Breast epithelium (tissue), 4 donors: ENCODE data around the gene MPDZ. TPM values are rescaled to one million over a fixed set of nuclear protein-coding genes. Genes with fewer than 3 reads are reported as not detected.

Experiments used
- DNase-seq, 2 donors: peaks; one replicate each; pipeline ENCODE4 v3.0.0-alpha.2; 2019; ENCODE audit warnings: low spot score in 2 of 2
- H3K27ac ChIP-seq, 2 donors: fragments of 200-600 bp; sonication (generic) in 1 of 2; one replicate each; pipeline ENCODE4 v1.5.1; 2016 to 2019; ENCODE audit warnings: mild to moderate bottlenecking in 1 of 2
- H3K27me3 ChIP-seq, 2 donors: fragments of 200-600 bp; sonication (generic) in 1 of 2; one replicate each; pipeline versions ENCODE4 v1.5.1 to v1.6.0; 2017 to 2019; ENCODE audit warnings: control low read depth in 1 of 2, mild to moderate bottlenecking in 1 of 2
- H3K36me3 ChIP-seq: fragments of 200-600 bp; one replicate; pipeline ENCODE4 v1.5.1; 2019
- H3K4me1 ChIP-seq, 2 donors: fragments of 200-600 bp; sonication (generic); one replicate each; pipeline ENCODE4 v1.5.1; 2016 to 2019; ENCODE audit warnings: control low read depth in 1 of 2
- H3K4me3 ChIP-seq, 3 donors: fragments of 200-600 bp; sonication (generic); 1 replicate in 2 of 3; 2 replicates in 1 of 3; pipeline ENCODE4 v1.5.1; 2016 to 2019; ENCODE audit warnings: mild to moderate bottlenecking in 3 of 3, moderate library complexity in 2 of 3
- H3K9me3 ChIP-seq, 2 donors: fragments of 200-600 bp; sonication (generic) in 1 of 2; one replicate each; pipeline ENCODE4 v1.5.1; 2016 to 2019; ENCODE audit warnings: control low read depth in 1 of 2
- POLR2A ChIP-seq: fragments of 450-650 bp; IDR thresholded peaks from one replicate; pipeline ENCODE4 v1.6.1; 2016; ENCODE audit warnings: antibody characterized with exemption, mild to moderate bottlenecking, moderate library complexity
- POLR2AphosphoS5 ChIP-seq, 3 donors: sonication (generic); formaldehyde crosslinking; IDR thresholded peaks; one replicate each; pipeline ENCODE4 v1.6.1; 2017; ENCODE audit warnings: antibody characterized with exemption in 3 of 3
- intact Hi-C: fragments of 100-400 bp; cut with DNase I; formaldehyde crosslinking; loops from one replicate; pipeline ENCODE4 v1.15.1; 2023; ENCODE audit warnings: low total_unique reads
- total RNA-seq, 3 donors: library from RNA; depleted of rRNA; stranded (reverse); fragments of >200 nt; gene quantifications; one replicate each; pipeline ENCODE4 v1.1.0, GENCODE V29; 2016
- TF ChIP-seq, protein P1 (sequence below), 3 donors: fragments of 450-650 bp; IDR thresholded peaks; one replicate each; pipeline ENCODE4 v1.5.1; 2016 to 2017; ENCODE audit warnings: antibody characterized with exemption in 3 of 3, mild to moderate bottlenecking in 3 of 3, moderate library complexity in 3 of 3

The MPDZ gene
- total RNA-seq, 3 donors from 2014 or later = 44.2 to 63.1 (median 61.0) TPM

DNA sequence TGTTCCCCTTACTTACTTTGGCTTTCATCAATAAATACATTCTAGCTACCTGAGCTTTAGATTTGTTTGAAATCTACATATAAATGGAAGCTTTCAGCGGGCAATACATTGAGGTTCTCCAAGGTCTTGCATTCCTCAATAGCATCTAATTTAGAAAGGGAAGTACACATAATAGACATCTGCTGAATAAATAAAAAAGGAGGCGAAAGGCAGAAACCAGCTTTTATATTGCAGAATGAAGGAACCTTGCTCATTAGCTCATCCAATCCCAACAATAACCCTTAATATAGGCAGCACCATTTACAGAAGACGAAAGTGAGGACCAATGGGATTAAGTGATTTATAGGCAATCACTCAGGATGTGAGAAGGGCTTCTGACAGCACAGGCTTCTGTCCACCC, 147.5 kb downstream of the MPDZ start:
- DNase-seq = no peak
- Histone ChIP-seq H3K36me3 (no peaks in the 10 kb centered on the region), H3K27me3 (no peaks in the 10 kb centered on the region), H3K4me3 (no peak overlapping the region), H3K9me3 (no peaks in the 10 kb centered on the region), H3K27ac (no peak overlapping the region), H3K4me1 (no peaks in the 10 kb centered on the region)
- intact Hi-C loops = no loop called here
- no peak for TF ChIP-seq POLR2A
- TF ChIP-seq POLR2AphosphoS5 (IDR thresholded peaks at IDR 0.05) = no peak
- TF ChIP-seq, protein P1, sequence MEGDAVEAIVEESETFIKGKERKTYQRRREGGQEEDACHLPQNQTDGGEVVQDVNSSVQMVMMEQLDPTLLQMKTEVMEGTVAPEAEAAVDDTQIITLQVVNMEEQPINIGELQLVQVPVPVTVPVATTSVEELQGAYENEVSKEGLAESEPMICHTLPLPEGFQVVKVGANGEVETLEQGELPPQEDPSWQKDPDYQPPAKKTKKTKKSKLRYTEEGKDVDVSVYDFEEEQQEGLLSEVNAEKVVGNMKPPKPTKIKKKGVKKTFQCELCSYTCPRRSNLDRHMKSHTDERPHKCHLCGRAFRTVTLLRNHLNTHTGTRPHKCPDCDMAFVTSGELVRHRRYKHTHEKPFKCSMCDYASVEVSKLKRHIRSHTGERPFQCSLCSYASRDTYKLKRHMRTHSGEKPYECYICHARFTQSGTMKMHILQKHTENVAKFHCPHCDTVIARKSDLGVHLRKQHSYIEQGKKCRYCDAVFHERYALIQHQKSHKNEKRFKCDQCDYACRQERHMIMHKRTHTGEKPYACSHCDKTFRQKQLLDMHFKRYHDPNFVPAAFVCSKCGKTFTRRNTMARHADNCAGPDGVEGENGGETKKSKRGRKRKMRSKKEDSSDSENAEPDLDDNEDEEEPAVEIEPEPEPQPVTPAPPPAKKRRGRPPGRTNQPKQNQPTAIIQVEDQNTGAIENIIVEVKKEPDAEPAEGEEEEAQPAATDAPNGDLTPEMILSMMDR (IDR thresholded peaks at IDR 0.05) = no peak

- TF ChIP-seq, protein P1 (IDR thresholded peaks at IDR 0.05) = no peak
- no peak for TF ChIP-seq POLR2AphosphoS5 (IDR thresholded peaks at IDR 0.05)
- TF ChIP-seq POLR2A = no peak
- Histone ChIP-seq H3K9me3 (no peaks in the 10 kb centered on the region), H3K4me3 (no peak overlapping the region), H3K36me3 (no peaks in the 10 kb centered on the region), H3K27ac (no peak overlapping the region), H3K27me3 (no peaks in the 10 kb centered on the region), H3K4me1 (no peaks in the 10 kb centered on the region)
- intact Hi-C loops = no loop called here
- DNase-seq = no peak
These were observed 148.1 kb downstream of the MPDZ start for GRCh38 chr9:13131416-13131815.

DNA sequence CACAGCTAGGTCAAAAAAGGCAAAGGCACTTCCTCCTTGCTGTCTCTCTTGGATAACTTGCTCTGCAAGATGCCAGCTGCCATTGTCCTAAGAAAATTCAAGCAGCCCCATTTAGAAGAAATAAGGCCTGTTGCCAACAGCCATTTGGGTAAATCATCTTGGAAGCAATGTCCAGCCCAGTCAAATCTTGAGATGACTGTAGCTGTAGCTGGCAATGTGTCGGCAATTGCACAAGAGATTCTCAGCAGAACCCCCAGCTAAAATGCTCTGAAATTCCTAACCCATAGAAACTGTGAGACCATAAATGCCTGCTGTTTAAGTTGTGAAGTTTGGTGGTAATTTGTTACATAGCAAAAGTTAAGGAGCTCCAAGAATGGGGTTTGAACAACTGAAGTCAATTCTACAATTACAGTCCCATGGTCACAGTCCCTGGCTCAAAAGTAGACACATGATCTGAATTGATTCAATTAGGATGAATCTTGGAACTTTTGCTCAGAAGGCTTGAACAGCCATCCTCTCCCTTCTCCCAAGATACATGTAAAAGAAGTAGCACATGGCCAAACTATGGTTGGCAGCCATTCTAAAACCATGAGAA, 151.1 kb downstream of the MPDZ start:
- no peaks in the 10 kb centered on the region for H3K4me1 ChIP-seq
- TF ChIP-seq, protein P1 (IDR thresholded peaks at IDR 0.05) = no peak
- TF ChIP-seq POLR2A (no peak), POLR2AphosphoS5 (IDR thresholded peaks at IDR 0.05) (no peak)
- H3K36me3 ChIP-seq = no peaks in the 10 kb centered on the region
- no peak overlapping the region for H3K4me3 ChIP-seq
- DNase-seq = no peak
- no peaks in the 10 kb centered on the region for H3K27me3 ChIP-seq
- H3K9me3 ChIP-seq = no peaks in the 10 kb centered on the region
- H3K27ac ChIP-seq = no peak overlapping the region
- intact Hi-C loops = no loop called here

- no peak overlapping the region for H3K27ac ChIP-seq
- no peaks in the 10 kb centered on the region for H3K27me3 ChIP-seq
- intact Hi-C loops = no loop called here
- no peaks in the 10 kb centered on the region for H3K36me3 ChIP-seq
- H3K9me3 ChIP-seq = no peaks in the 10 kb centered on the region
- H3K4me3 ChIP-seq = no peak overlapping the region
- no peak for DNase-seq
- TF ChIP-seq, protein P1 (IDR thresholded peaks at IDR 0.05) = no peak
- no peaks in the 10 kb centered on the region for H3K4me1 ChIP-seq
These were observed 152.4 kb downstream of the MPDZ start for GRCh38 chr9:13127131-13127530.

DNA sequence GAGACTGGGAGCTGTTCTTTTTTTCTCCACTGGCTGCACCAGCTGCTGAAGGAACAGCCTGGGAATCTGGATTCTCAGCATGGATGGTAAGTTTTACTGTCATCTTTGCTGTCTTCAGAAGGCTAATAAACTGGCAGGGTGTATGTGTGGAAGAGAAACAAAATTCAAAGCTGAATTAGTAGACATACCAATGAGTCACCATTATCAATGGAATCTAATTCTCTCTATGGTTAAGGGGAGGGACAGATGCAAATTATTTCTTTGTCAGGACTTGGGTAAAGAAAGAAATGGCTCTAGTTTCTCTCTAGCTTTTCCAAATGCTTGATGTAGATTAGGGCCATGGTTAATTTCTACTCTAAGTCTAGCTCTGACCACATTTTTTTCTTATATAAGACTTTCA, 154.2 kb downstream of the MPDZ start:
- Histone ChIP-seq H3K27me3 (no peaks in the 10 kb centered on the region), H3K4me1 (no peaks in the 10 kb centered on the region), H3K9me3 (no peaks in the 10 kb centered on the region), H3K4me3 (no peak overlapping the region), H3K27ac (no peak overlapping the region), H3K36me3 (no peaks in the 10 kb centered on the region)
- TF ChIP-seq POLR2AphosphoS5 (IDR thresholded peaks at IDR 0.05) (no peak), POLR2A (no peak)
- TF ChIP-seq, protein P1 (IDR thresholded peaks at IDR 0.05) = no peak
- no peak for DNase-seq
- intact Hi-C loops = no loop called here
